GM06990 (cell line): ENCODE results near the gene CFAP46.

Experiments
- DNase-seq: peaks from one replicate; pipeline ENCODE4 v3.0.0-alpha.2; 2011; ENCODE audit not compliant: insufficient read length; ENCODE audit errors: extremely low read depth
- H3K27me3 ChIP-seq: replicated peaks from 2 replicates; pipeline ENCODE4 v1.6.0; 2011; ENCODE audit warnings: low read length; ENCODE audit not compliant: control insufficient read depth, insufficient read depth
- H3K36me3 ChIP-seq: 2 replicates; pipeline ENCODE4 v1.5.1; 2011; ENCODE audit warnings: low read length; ENCODE audit not compliant: control insufficient read depth, insufficient read depth
- H3K4me3 ChIP-seq: replicated peaks from 2 replicates; pipeline ENCODE4 v1.5.1; 2011; ENCODE audit warnings: low read depth, mild to moderate bottlenecking, control low read depth, low read length
- TF ChIP-seq, protein P1 (sequence below): IDR thresholded peaks from 2 replicates; pipeline ENCODE4 v1.5.1; 2011; ENCODE audit warnings: low read length, control low read depth, mild to moderate bottlenecking, inconsistent platforms; ENCODE audit not compliant: insufficient read depth, poor library complexity, severe bottlenecking

The CFAP46 gene

GRCh38 chr10:132985546-132985900, 43.2 kb upstream of the CFAP46 start:
- H3K4me3 ChIP-seq: no peak overlapping the region
- TF ChIP-seq, protein P1, sequence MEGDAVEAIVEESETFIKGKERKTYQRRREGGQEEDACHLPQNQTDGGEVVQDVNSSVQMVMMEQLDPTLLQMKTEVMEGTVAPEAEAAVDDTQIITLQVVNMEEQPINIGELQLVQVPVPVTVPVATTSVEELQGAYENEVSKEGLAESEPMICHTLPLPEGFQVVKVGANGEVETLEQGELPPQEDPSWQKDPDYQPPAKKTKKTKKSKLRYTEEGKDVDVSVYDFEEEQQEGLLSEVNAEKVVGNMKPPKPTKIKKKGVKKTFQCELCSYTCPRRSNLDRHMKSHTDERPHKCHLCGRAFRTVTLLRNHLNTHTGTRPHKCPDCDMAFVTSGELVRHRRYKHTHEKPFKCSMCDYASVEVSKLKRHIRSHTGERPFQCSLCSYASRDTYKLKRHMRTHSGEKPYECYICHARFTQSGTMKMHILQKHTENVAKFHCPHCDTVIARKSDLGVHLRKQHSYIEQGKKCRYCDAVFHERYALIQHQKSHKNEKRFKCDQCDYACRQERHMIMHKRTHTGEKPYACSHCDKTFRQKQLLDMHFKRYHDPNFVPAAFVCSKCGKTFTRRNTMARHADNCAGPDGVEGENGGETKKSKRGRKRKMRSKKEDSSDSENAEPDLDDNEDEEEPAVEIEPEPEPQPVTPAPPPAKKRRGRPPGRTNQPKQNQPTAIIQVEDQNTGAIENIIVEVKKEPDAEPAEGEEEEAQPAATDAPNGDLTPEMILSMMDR: no peak

GRCh38 chr10:132984801-132985545, 42.6 kb upstream of the CFAP46 start:
- DNase-seq: no peak
- TF ChIP-seq, protein P1: no peak
- H3K27me3 ChIP-seq: no peaks in the 10 kb centered on the region
- H3K4me3 ChIP-seq: no peak overlapping the region
- no peaks in the 10 kb centered on the region for H3K36me3 ChIP-seq

More at GRCh38 chr10:132985546-132985900, 43.2 kb upstream of the CFAP46 start:
- Histone ChIP-seq H3K36me3 (no peaks in the 10 kb centered on the region), H3K27me3 (no peaks in the 10 kb centered on the region)
- DNase-seq: no peak

DNA sequence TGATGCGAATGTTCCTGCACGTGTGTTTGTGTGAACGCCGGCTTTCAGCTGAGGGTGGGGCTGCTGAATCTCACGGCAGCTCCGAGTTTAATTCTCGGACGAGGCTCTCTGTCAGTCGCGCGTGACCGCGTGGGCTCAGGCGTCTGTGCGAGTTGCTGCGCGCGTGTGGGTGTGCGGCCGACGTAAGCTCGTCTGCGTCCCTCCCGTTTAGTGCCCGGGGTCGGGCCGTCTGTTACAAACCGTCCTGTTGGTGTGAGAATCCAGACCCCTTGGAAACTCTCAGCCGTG, 41.6 kb upstream of the CFAP46 start:
- Histone ChIP-seq H3K4me3 (no peak overlapping the region), H3K27me3 (no peaks in the 10 kb centered on the region), H3K36me3 (no peaks in the 10 kb centered on the region)
- TF ChIP-seq, protein P1: no peak
- DNase-seq: no peak

DNA sequence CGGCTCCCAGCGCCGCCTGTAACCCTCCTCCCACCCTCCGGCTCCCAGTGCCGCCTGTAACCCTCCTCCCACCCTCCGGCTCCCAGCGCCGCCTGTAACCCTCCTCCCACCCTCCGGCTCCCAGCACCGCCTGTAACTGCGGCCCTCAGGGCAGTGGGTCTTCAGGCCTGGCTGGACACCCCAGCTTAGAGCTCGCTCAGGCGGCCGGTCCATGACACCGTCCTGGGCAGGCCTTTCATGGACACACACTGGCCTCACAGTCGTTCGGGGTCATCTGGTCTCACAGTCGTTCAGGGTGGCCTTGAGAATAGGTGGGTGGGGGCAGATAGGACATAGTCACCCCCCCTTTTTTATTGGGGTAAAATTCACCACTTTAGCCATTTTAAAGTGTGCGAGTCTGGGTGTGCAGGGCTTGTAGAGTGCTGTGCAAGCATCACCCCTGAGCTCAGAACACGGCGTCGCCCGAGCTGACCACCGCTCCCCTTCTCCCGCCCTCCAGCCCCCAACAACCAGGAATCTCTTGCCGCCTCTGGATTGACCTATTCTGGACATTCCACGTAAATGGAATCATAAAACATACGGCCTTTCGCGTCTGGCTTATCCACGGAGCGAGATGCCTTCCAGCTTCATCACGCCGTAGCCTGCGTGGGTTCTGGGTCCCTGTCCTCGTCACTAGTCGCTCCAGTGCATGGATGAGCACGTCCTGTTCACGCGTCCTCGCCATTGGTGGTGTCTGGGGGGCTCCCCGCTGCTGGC, 41.1 kb upstream of the CFAP46 start:
- Histone ChIP-seq H3K27me3 (no peaks in the 10 kb centered on the region), H3K36me3 (no peaks in the 10 kb centered on the region), H3K4me3 (no peak overlapping the region)
- TF ChIP-seq, protein P1: no peak
- no peak for DNase-seq

DNA sequence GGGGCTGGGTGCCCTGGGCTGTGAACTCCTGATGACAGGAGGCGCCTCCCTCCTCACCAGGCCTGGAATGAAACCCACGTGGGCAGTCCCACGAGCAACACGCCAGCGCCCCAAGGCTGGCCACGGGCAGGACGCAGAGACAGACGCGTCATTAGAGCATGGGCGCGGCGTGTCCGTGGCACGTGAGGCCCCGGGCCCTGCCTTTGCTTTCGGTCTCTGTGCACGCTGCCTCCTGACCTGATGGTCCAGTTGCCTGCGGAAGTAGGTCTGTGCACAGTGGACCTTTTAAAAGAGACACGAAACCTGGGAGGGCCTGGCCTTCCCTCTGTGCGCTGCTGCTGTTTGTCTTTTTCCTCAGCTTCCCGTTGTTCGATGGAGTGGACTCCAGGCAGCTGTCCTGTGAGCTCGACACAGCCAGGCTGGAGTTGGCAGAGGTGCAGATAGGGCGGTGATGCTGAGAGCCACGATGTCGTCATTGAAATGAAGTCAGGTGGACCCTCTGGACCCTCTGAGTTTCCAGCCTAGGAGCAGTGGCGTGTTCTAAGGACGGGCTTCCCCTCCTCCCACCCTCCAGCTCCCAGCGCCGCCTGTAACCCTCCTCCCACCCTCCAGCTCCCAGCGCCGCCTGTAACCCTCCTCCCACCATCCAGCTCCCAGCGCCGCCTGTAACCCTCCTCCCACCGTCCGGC, 40.1 kb upstream of the CFAP46 start:
- no peaks in the 10 kb centered on the region for H3K27me3 ChIP-seq
- H3K4me3 ChIP-seq: no peak overlapping the region
- H3K36me3 ChIP-seq: no peaks in the 10 kb centered on the region
- TF ChIP-seq, protein P1: no peak
- no peak for DNase-seq
